GM21723 (cell line): ENCODE data around the gene GPT2.

Experiments used
- ATAC-seq: cut with Tn5 transposase; IDR thresholded peaks from one replicate; pipeline ENCODE4 v1.9.1; 2021; ENCODE audit warnings: mild to moderate bottlenecking, moderate library complexity; ENCODE audit not compliant: unreplicated experiment

The GPT2 gene

DNA sequence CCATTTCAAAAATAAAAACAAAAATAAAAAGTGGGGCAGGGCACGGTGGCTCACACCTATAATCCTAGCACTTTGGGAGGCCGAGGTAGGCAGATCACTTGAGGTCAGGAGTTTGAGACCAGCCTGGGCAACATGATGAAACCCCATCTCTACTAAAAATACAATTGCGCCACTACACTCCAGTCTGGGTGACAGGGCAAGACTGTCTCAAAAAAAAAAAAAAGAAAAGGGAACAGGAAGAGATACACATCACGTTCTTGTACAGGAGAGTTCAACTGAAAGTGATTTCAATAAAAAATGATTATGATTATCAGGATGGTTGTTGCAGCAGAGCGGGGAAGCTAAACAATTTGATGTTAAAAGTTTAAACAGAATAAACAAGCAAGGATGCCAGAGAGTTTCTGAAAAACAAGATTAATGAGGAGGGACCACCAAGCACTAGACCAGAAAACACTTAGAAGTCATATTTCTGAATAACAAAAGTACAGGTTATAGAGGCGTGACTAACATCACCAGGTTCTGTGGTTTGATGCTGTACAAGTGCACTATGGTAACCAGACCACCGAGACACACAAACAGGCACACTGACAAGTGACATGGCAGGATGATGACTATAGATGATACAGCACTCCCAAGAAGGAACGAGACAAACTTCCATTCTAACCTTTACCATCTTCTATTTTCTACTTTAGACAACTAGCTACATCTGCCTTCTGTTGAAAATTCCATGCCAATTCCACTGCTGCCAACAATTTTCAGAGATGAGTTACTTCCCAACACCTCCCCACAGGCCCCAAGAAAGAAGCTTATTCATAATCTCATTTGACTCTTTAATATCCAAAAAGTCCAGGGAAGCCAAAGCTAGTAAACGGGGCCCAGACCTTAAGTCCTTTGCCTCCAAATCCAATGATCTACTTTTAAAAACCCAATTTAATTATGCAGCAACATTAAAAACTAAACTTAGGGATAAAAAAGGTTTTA, 77.5 kb downstream of the GPT2 start:
- no peak for ATAC-seq

- no peak for ATAC-seq
Observed at GRCh38 chr16:46962629-46963028, 78.5 kb downstream of the GPT2 start.

DNA sequence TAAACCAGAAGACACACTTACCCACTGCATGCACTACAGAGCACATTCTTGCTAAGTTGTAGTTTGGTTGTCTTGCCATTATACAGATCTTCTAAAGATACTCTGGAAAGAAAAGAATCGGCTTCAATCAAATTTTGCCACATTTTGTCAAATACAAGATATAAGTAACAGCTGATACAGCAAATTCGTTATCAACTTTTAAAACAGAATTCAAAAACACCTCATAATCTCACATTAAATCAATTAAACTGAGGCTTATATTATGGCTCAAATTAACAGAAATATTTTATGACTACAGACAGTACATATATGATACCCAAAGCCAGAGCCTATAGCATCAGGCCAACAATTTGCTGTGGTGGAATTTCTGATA, 83.9 kb downstream of the GPT2 start:
- ATAC-seq = no peak

DNA sequence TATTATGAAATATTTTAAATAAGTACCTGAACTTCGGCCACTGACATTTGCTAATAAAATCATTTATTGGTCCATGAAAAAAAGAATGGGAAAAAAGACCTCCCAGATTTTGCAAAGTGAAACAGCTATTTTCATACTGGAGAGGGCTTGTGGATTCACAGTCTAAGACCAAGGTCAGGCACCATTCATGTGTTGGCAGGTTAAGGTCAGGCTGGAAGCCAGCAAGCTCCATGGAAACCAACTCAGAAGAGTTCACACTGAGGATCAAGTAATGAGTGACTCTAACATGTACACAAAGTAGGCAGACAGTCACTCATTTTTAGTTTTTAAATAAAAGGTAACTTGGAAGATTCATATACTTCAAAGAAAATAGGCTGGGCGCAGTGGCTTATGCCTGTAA, 85.9 kb downstream of the GPT2 start:
- no peak for ATAC-seq

GRCh38 chr16:46971271-46971670, 87.1 kb downstream of the GPT2 start:
- ATAC-seq = no peak

DNA sequence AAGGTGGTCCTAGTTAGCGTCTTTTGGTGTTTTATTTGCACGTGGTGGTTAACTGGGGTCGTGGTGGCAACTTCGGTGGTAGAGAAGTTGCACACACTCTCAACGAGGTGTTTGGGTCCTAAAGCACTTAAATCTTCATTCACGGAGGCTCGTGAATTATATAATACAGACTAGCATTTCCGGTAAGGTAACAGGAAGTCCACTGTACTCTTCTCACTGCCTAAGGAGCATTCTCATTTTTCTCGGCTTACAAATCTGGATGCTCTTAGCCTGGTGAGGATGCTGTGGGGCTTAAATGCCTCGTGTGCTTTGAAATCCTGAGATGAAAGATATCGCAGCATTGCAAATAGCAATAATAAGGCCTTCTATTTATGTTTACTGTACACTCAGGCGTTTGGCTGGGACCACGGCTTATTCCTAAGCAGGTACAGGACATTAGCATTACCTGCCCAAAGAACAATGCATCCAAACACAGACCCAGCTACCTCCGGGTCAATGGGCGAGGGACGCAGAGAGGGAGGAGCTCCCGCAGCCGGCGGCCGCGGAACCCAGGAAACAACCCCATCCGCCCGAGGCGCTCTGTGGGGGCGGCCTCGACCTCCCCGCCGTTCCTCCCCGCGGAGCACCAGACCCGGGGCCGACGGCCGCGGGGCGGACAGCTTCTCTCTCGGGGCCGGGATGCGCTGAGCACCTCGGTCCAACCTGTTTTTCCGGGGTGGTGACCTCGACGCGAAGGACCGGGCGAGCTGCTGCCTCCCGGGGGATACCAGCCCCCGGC, 88.5 kb downstream of the GPT2 start:
- peak; percentile 51 for ATAC-seq

GRCh38 chr16:46973207-46973995, 89.2 kb downstream of the GPT2 start, which contains the start of gene DNAJA2:
DNAJA2 (minus strand) TSS chr16:46973674; CDS start chr16:46973572, 102 bp downstream.
- peak; percentile 85 for ATAC-seq

- no peak for ATAC-seq
Observed at GRCh38 chr16:46973996-46974324, 89.8 kb downstream of the GPT2 start.

- ATAC-seq = peak; percentile 25
Observed at GRCh38 chr16:46974352-46974751, 90.2 kb downstream of the GPT2 start.

GRCh38 chr16:46975165-46975564, 91.0 kb downstream of the GPT2 start:
- no peak for ATAC-seq

DNA sequence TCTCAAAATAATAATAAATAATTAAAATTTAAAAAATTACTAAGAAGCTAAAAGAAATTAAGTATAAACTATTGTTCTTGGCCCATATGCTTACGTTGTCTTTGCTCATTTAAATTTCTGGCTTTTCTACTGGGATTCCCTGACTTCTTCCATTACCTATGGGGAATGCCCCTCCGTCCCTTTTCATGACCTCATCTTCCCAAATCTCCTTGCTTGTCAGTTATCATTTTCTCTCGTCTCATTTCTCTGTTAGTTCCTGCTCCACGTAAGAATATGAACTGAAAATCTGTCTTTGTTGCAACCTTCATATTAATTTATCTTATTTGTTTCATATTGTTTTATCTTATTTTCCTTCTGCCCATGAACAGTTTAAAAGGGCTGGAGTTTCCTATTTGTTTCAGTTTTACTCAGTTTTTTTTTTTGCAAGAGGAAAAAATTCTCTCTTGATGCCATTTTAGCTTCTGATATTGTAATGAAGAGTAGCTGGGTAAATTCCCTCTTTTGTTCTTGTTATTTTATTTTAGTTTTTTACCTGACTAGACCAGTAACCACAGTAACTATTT, 91.8 kb downstream of the GPT2 start:
- ATAC-seq = no peak

GRCh38 chr16:46976550-46976949, 92.4 kb downstream of the GPT2 start:
- ATAC-seq = no peak
